Nephron progenitor cell (in vitro differentiated cells): Measurements from ENCODE around the gene SP2.
A peak's percentile ranks its signal among the peaks of the same experiment; 100 is the strongest.

ENCODE experiments used
- DNase-seq: peaks from one replicate; pipeline ENCODE4 v3.0.0; 2021
- H3K27ac Mint-ChIP-seq: 2 replicates; pipeline ENCODE4 v1.8.0; 2021; ENCODE audit warnings: mild to moderate bottlenecking, moderate library complexity, mixed read lengths
- H3K27me3 Mint-ChIP-seq: 2 replicates; pipeline ENCODE4 v1.8.0; 2021; ENCODE audit warnings: mild to moderate bottlenecking, low read depth, mixed read lengths; ENCODE audit not compliant: poor library complexity
- H3K36me3 Mint-ChIP-seq: 2 replicates; pipeline ENCODE4 v1.8.0; 2021; ENCODE audit warnings: low read depth, mixed read lengths
- H3K4me1 Mint-ChIP-seq: 2 replicates; pipeline ENCODE4 v1.8.0; 2021; ENCODE audit warnings: mixed read lengths
- H3K4me3 Mint-ChIP-seq: 2 replicates; pipeline ENCODE4 v1.8.0; 2021; ENCODE audit warnings: mild to moderate bottlenecking, moderate library complexity, mixed read lengths
- H3K9me3 Mint-ChIP-seq: 2 replicates; pipeline ENCODE4 v1.8.0; 2021; ENCODE audit warnings: mild to moderate bottlenecking, moderate library complexity, mixed read lengths
- TF ChIP-seq, protein P1 (sequence below): fragments of 200-600 bp; sonication (generic); IDR thresholded peaks from 2 replicates; pipeline ENCODE4 v1.5.0; 2021; ENCODE audit warnings: antibody characterized with exemption

The SP2 gene

DNA sequence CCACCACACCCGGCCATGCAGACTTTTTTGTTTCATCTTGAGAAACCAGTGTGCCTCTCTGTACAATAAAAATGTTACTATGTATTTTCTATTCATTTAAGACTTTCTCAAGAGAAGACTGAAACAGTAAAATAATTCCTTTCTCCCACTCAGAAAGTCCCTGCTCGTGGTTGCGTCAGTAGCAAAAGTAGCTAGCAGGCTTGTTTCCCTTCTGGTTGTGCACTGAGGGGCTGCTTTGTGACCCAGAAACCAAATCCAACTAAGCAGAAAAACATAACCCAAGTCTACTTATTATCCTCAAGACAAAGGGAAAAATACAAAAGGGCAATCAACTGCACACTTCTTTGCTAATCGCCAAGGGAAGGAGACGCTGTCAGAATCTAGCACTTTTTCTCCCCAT lies 41.9 kb downstream of the SP2 start:
- DNase-seq: no peak
- Mint-ChIP-seq H3K9me3 (peaks cover 6% of the 10 kb centered on the region), H3K36me3 (no peaks in the 10 kb centered on the region), H3K4me1 (peaks cover 14% of the 10 kb centered on the region), H3K4me3 (no peak overlapping the region), H3K27ac (no peak overlapping the region), H3K27me3 (peaks cover 39% of the 10 kb centered on the region)
- TF ChIP-seq, protein P1, sequence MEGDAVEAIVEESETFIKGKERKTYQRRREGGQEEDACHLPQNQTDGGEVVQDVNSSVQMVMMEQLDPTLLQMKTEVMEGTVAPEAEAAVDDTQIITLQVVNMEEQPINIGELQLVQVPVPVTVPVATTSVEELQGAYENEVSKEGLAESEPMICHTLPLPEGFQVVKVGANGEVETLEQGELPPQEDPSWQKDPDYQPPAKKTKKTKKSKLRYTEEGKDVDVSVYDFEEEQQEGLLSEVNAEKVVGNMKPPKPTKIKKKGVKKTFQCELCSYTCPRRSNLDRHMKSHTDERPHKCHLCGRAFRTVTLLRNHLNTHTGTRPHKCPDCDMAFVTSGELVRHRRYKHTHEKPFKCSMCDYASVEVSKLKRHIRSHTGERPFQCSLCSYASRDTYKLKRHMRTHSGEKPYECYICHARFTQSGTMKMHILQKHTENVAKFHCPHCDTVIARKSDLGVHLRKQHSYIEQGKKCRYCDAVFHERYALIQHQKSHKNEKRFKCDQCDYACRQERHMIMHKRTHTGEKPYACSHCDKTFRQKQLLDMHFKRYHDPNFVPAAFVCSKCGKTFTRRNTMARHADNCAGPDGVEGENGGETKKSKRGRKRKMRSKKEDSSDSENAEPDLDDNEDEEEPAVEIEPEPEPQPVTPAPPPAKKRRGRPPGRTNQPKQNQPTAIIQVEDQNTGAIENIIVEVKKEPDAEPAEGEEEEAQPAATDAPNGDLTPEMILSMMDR: no peak

DNA sequence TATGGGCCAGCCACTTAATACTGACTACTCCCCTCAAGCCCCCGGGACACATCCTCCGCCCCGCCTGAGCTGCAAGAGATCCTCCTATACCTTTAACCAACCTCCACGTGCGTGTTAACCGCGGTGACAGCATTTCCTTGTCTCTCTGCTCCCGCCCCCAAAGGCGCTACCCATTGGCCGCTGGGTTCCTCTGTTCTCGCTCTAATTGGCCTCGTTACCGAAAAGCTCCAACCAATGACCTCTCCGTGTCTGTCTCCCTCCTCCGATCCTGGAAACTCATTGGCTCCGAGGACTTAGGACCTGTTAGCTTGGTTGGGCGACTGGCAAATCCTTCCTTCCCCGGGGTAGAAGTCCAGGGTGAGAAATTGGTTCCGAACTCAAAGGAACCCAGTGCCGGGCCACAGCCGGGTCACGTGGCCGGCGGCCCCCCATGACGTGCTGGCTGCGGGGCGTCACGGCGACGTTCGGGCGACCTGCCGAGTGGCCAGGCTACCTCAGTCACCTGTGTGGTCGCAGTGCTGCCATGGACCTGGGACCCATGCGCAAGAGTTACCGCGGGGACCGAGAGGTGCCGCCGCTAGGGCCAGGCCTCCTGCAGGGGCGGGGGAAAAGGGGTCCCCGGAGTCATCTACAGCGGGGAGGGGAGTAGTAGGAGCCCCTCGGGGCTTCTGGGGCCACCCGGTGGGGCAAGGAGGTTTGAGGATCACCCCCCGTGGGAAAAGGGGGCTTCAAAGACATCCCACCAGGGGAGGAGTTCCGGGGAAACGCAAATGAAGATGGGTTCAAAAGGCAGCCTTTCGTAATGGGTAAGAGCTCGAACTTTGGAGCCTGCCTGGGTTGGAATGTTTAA lies 45.4 kb downstream of the SP2 start, which contains the start of gene PNPO:
PNPO (plus strand) TSS at position 326 of the 850 bp plus-strand sequence; CDS start at position 431, 105 bp downstream.
- H3K4me1 Mint-ChIP-seq: peaks cover 10% of the 10 kb centered on the region
- H3K27me3 Mint-ChIP-seq: peaks cover 39% of the 10 kb centered on the region
- peak within 1 kb of the TSS; percentile 82 for H3K4me3 Mint-ChIP-seq
- no peaks in the 10 kb centered on the region for H3K36me3 Mint-ChIP-seq
- peak within 1 kb of the TSS; percentile 23 for H3K27ac Mint-ChIP-seq
- H3K9me3 Mint-ChIP-seq: peaks cover 6% of the 10 kb centered on the region
- DNase-seq: peak; percentile 61
- TF ChIP-seq, protein P1: no peak

- H3K27ac Mint-ChIP-seq: peak overlapping the region; percentile 23
- peaks cover 39% of the 10 kb centered on the region for H3K27me3 Mint-ChIP-seq
- H3K4me1 Mint-ChIP-seq: peaks cover 10% of the 10 kb centered on the region
- TF ChIP-seq, protein P1: no peak
- DNase-seq: no peak
- H3K4me3 Mint-ChIP-seq: peak overlapping the region; percentile 82
- H3K9me3 Mint-ChIP-seq: peaks cover 6% of the 10 kb centered on the region
- H3K36me3 Mint-ChIP-seq: no peaks in the 10 kb centered on the region
Observed at GRCh38 chr17:47942096-47942510, 46.1 kb downstream of the SP2 start.

DNA sequence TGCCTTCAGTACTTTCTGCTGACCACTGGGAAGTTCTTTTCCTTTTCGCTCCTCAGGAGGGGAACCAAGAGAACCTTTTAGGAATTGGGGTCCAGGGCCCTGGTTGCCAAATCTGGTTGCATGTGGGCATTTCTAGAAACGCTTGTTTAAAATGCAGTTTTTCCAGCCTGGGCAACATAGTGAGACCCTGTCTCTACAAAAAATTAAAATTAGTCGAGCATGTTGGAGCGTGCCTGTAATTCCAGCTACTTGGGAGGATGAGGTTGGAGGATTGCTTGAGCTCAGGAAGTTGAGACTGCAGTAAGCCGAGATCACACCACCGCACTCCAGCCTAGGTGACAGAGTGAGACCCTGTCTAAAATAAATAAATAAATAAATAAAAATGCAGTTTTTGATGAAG lies 46.5 kb downstream of the SP2 start:
- Mint-ChIP-seq H3K27ac (no peak overlapping the region), H3K9me3 (peaks cover 6% of the 10 kb centered on the region), H3K4me3 (peak overlapping the region; percentile 82), H3K36me3 (no peaks in the 10 kb centered on the region), H3K27me3 (peaks cover 39% of the 10 kb centered on the region), H3K4me1 (peaks cover 10% of the 10 kb centered on the region)
- TF ChIP-seq, protein P1: no peak
- DNase-seq: no peak

DNA sequence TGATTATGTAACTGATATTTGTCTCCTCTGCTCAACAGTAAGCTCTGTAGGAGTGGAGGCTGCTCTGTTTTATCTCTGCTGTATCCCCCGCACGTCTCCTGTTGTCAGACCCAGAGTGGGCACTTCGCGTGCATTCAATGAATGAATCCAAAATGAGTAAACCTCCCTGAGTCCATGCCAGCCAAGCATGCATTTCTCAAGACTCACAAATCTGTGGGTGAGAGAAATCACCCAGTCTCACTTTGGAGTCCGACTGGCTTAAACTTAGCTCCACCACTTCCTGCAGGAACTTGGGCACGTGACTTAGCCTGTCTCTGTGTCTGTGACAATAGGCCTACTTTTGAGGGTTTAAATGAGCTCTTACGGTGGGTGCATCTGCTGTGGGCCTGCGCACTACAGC lies 49.0 kb downstream of the SP2 start:
- no peaks in the 10 kb centered on the region for H3K36me3 Mint-ChIP-seq
- no peak overlapping the region for H3K4me3 Mint-ChIP-seq
- peaks cover 27% of the 10 kb centered on the region for H3K4me1 Mint-ChIP-seq
- H3K27ac Mint-ChIP-seq: peak overlapping the region; percentile 58
- H3K9me3 Mint-ChIP-seq: peaks cover 6% of the 10 kb centered on the region
- H3K27me3 Mint-ChIP-seq: peaks cover 21% of the 10 kb centered on the region
- TF ChIP-seq, protein P1: no peak
- no peak for DNase-seq
